Stimulated activated CD8-positive, alpha-beta memory T cell treated with anti-CD3 and anti-CD28 coated beads, Interleukin-12 subunit alpha, Interleukin-12 subunit beta, amount 100 ng/mL, for 1 hour (primary cell): ENCODE data around the gene WT1.
"Not testable (repeated sequence)": the region's sequence is repeated elsewhere in the genome, so short reads cannot be mapped to it uniquely, and the experiment has no call there.

Source experiments
- DNase-seq: peaks from one replicate; pipeline ENCODE4 v3.0.0-alpha.2; 2020; ENCODE audit warnings: low read depth

The WT1 gene

GRCh38 chr11:32387411-32387810 lies 47.9 kb downstream of the WT1 start:
- DNase-seq = no peak

GRCh38 chr11:32386770-32387377 lies 48.5 kb downstream of the WT1 start:
- DNase-seq = no peak

GRCh38 chr11:32385998-32386397 lies 49.3 kb downstream of the WT1 start:
- no peak for DNase-seq

GRCh38 chr11:32382339-32383049 lies 52.8 kb downstream of the WT1 start:
- no peak for DNase-seq

GRCh38 chr11:32381179-32381578 lies 54.2 kb downstream of the WT1 start:
- no peak for DNase-seq

- DNase-seq = no peak
These were observed 55.6 kb downstream of the WT1 start for GRCh38 chr11:32379719-32380118.

GRCh38 chr11:32375826-32376225 lies 59.5 kb downstream of the WT1 start:
- DNase-seq = no peak

- DNase-seq = no peak
These were observed 61.1 kb downstream of the WT1 start for GRCh38 chr11:32374261-32374711.

GRCh38 chr11:32369987-32370386 lies 65.4 kb downstream of the WT1 start:
- DNase-seq = not testable (repeated sequence)

GRCh38 chr11:32366666-32367065 lies 68.7 kb downstream of the WT1 start:
- DNase-seq = no peak

GRCh38 chr11:32365192-32365591 lies 70.1 kb downstream of the WT1 start:
- no peak for DNase-seq

- DNase-seq = no peak
These were observed 76.6 kb downstream of the WT1 start for GRCh38 chr11:32358729-32359128.

GRCh38 chr11:32353884-32354283 lies 81.5 kb downstream of the WT1 start:
- no peak for DNase-seq

- DNase-seq = no peak
These were observed 86.8 kb downstream of the WT1 start for GRCh38 chr11:32348502-32348901.

GRCh38 chr11:32344946-32345345 lies 90.4 kb downstream of the WT1 start:
- no peak for DNase-seq

- no peak for DNase-seq
These were observed 91.9 kb downstream of the WT1 start for GRCh38 chr11:32343325-32344008.

- no peak for DNase-seq
These were observed 93.4 kb downstream of the WT1 start for GRCh38 chr11:32341620-32342613.

- DNase-seq = no peak
These were observed 95.2 kb downstream of the WT1 start for GRCh38 chr11:32340181-32340580.
